Mucosa of gallbladder (tissue), 1 donor: ENCODE measurements around the gene KIF5A. TPM values are rescaled to one million over a fixed set of nuclear protein-coding genes. Genes with fewer than 3 reads are reported as not detected.
"Not testable (repeated sequence)": the region's sequence is repeated elsewhere in the genome, so short reads cannot be mapped to it uniquely, and the experiment has no call there.

ENCODE experiments used
- DNase-seq: peaks from one replicate; pipeline ENCODE4 v3.0.0-alpha.2; 2020; ENCODE audit warnings: low spot score
- total RNA-seq: library from RNA; stranded (reverse); gene quantifications from one replicate; pipeline ENCODE4 v1.2.1, GENCODE V29; 2021
- donor health status: DM: no; HTN: no; CAD: no.

The KIF5A gene
- total RNA-seq, 1 donor from 2014 or later: 0.81 TPM

DNA sequence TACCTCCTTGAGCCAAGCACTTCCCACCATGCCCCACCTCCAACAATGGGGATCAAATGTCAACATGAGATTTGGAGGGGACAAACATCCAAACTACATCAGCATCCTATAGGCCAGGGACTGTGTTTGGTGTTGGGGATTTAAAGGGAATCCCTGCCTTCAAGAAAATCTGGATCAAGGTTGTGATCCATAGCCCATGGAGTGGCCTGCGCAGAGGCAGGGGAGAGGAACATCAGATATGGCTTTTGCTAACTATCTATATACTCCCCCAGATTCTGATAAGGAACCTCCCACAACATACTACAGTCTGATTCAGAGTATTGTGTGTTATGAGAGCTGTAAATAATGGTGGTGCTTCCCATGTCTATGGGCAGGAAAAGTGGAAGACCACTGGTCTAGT lies 5.1 kb downstream of the KIF5A start:
- DNase-seq: no peak

DNA sequence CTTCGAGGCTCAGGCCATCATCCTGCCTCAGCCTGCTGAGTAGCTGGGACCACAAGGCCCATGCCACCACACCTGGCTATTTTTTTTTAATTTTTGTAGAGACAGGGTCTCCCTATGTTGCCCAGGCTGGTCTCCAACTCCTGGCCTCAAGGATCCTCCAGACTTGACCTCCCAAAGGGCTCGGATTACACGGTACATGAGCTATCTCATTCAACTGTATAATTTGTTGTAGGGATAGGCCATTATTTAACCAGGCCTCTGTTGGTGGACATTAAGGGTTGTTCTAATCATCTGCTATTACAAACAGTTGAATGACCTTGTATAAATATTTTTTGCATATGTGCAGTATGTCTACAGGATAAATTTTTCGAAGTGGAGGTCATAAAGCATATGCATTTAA lies 9.0 kb downstream of the KIF5A start:
- no peak for DNase-seq

DNA sequence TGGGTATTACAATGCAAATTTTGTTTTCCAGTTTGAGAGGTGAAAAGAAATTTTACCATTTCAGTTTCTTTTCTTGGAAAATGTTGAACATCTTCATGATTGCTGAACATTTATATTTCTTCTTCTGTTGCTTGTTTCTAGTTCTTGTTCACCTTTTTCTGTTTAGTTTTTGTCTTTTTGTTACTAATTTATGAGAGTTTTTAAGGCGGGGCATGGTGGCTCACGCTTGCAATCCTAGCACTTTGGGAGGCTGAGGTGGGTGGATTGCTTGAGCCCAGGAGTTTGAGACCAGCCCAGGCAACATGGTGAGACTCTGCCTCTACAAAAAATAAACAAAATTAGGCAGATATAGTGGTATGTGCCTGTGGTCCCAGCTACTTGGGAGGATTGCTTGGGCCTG lies 10.7 kb downstream of the KIF5A start:
- no peak for DNase-seq

DNA sequence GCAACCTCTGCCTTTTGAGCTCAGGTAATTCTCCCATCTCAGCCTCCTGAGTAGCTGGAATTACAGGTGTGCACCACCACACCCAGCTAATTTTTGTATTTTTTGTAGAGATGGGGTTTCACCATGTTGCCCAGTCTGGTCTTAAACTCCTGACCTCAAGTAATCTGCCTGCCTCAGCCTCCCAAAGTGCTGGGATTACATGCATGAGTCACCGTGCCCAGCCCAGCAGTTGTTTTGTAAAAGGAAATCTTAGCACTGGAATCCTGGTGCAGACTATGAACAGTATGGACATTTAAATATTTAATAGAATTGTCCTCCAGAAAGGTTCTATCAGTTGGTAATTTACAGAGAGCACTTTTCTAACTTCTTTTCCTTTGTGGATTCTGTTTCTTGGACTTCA lies 11.3 kb downstream of the KIF5A start:
- not testable (repeated sequence) for DNase-seq

DNA sequence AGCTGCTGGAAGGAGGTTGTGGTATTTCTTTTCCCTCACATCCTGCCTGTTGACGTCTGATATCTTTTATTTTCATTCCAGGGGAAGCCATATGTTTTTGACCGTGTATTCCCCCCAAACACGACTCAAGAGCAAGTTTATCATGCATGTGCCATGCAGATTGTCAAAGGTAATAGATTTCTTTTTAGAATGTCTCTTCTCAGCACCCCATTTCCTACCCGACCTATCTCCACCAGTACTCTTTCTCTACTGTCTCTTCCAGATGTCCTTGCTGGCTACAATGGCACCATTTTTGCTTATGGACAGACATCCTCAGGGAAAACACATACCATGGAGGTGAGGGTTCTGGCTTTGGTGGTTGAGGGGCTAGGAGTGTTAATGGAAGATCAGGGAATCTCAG lies 13.5 kb downstream of the KIF5A start:
- no peak for DNase-seq

DNA sequence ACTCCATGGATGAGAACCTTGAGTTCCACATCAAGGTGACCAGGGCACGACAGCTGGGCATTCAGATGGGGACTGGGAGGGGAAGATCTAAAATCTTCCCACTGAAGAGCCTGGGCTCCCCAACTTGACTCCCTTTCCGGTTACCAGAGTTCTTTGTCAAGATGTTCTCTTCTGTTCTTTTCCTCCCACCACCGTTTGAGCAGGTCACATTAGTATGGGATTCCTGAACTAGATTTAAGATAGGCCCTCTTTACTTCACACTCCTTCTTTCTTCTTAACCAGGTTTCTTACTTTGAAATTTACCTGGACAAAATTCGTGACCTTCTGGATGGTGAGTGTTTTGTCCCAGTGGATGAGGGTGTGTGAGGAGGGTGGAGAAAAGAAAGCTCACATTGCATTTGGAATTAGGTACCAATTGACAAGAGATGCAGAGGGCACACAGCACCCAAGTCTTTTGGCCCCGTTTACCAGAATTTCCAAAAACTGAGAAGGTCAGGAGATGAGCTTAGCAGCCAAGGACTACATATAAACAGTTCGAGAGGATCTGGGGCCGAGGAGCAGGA lies 14.4 kb downstream of the KIF5A start:
- DNase-seq: no peak

DNA sequence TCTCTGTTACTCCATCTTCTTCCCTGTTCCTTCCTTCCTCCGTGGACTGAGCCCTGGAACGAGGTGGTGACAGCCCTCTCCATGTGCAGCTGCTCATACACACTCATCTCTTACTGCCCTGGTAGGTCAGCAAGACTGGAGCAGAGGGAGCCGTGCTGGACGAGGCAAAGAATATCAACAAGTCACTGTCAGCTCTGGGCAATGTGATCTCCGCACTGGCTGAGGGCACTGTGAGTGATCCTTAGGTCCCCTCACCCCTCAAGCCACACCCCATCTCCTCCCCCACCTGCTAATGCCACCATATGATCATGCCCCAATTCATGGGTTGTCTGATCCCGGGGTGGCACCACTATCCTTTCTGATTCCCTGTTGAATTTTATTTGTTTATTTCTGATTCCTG lies 19.0 kb downstream of the KIF5A start:
- DNase-seq: no peak

DNA sequence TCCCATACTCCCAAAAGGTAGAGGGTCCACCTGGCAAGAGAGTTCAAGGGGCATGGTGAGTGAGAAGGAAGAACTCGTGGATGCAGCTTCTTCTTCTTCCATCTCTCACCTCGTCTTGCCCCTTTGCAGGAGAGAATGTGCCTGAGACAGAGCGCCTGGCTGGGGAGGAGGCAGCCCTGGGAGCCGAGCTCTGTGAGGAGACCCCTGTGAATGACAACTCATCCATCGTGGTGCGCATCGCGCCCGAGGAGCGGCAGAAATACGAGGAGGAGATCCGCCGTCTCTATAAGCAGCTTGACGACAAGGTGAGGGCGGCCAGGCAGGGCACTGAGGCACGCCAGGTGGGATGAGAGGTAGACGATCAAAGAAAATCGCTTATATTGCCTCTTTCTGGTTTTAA lies 20.0 kb downstream of the KIF5A start:
- no peak for DNase-seq

DNA sequence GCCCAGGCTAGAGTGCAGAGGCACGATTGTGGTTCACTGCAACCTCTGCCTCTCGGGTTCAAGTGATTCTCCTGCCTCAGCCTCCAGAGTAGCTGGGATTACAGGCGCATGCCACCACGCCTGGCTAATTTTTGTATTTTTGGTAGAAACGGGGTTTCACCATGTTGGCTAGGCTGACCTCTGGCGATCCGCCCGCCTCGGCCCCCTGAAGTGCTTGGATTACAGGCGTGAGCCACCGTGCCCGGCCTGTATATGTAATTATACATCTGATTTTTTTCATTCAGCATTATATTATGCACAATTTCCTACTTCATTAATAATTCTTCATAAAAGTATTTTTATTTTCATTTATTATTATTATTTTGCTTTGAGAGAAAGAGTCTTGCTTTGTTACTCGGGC lies 20.6 kb downstream of the KIF5A start:
- not testable (repeated sequence) for DNase-seq

DNA sequence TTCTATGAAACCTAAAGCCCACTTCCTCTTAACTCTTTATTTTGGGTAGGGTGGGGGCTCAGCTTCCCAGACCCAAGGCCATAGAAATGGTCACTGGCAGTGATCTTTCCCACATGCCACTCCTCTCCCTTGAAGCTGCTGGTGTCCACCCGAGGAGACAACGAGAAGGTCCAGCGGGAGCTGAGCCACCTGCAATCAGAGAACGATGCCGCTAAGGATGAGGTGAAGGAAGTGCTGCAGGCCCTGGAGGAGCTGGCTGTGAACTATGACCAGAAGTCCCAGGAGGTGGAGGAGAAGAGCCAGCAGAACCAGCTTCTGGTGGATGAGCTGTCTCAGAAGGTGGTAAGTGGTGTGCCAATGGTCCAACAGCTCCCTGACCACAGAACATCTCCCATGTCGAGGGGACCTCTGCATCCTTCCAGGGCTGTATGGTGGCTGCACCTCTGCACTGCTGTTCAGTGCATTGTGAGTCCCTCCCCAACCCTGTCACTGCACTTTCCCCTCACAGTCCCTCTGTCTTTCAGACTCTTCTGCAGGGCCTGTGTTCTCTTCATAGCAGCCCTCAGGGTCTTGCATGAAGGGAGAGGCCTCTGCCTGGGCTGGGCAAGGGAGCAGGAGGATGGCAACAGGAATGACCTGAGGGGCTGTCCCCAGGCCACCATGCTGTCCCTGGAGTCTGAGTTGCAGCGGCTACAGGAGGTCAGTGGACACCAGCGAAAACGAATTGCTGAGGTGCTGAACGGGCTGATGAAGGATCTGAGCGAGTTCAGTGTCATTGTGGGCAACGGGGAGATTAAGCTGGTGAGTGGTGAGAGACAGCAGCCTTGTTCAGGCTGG lies 22.3 kb downstream of the KIF5A start:
- DNase-seq: no peak

DNA sequence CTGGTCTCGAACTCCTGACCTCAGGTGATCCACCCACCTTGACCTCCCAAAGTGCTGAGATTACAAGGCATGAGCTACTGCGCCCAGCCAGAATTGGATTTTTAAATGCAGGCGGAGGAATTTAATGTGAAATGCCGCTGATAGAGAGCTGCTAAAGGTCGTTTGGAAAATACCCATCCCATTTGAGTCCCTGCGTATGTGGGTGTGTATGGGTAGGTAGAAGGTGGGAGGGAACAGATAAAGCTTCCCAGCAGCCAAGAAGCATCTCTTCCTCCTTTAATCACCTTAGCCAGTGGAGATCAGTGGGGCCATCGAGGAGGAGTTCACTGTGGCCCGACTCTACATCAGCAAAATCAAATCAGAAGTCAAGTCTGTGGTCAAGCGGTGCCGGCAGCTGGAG lies 25.0 kb downstream of the KIF5A start:
- DNase-seq: no peak

DNA sequence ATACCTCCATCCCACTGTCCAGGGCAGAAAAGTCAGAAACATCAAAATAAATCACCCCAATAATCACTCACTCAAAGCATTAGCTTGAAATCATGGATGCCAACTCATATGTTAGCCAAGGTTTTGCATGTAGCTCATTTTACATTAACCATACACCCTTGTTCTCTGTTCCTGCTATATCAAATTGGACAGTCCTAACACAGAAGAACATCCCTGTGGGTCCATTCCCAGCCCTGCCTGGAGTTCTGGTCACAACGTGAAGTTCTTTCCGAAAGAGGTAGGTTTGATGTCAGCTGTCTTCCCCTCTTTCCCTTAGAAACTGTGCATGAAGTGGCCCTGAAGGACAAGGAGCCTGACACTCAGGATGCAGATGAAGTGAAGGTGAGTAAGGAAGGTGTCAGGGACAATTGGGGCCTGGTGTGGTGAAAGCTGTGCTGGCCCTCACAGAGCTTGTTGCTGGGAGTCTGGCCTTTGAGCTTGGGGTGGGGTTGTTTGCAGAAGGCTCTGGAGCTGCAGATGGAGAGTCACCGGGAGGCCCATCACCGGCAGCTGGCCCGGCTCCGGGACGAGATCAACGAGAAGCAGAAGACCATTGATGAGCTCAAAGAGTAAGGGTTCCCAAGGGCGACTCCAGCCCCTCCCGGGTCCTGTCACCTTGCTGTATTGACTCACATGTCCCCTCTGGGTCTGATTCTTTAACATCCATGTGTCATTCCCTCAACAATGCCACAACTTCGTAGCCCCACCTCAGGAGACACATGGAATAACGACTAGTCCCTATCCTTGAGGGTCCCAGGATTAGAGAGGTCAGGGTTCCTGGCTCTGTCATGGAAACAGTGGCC lies 26.1 kb downstream of the KIF5A start:
- no peak for DNase-seq

DNA sequence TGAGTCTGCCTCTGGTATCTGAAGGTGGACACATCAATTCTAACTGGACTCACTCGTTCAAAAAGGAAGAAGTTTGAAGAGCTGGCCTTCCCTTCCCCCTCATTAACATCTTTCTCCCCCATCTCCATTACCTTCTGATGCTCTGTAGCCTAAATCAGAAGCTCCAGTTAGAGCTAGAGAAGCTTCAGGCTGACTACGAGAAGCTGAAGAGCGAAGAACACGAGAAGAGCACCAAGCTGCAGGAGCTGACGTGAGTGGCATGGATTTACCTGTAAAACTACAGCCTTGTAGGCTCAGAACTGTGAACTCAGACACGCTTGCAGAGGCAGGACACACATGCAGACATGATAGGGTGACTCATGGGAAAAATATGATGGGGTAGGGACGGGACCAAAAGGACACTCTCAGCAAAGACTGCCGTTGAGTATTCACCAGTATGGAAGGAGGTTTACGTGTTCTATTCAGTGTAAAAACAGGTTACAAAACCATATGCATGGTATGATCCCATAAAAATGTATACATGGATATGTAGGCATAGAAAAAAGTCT lies 26.8 kb downstream of the KIF5A start:
- DNase-seq: no peak

DNA sequence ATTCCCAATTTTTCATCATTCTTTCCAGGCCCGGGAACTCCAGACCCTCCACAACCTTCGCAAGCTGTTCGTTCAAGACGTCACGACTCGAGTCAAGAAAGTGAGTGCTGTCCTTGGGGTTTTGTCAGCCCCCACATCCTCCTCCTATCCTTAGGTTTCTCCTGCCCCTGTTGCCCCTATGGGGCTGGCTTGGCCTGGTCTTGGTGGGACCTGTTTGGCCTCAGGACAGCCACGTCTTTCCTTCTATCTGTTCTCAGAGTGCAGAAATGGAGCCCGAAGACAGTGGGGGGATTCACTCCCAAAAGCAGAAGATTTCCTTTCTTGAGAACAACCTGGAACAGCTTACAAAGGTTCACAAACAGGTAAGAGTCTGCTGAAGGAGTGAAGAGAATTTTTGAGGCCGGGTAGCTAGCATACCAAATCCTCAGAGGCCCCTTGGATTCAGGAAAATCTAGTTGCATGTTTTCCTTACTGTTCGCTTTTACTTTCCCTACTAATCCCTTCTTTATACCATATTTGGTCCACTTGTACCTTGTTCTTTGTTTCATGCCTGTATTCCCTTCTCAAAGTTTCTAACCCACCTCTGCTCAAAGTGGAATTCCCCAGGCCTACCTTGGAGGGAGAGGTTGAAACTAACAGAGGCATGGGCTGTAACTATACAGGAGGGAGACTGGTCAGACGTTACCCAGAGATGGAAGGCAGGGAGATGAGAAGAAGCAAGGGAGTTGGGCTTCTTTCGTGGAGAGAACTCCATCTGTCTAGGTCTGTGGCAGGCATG lies 28.3 kb downstream of the KIF5A start:
- no peak for DNase-seq

DNA sequence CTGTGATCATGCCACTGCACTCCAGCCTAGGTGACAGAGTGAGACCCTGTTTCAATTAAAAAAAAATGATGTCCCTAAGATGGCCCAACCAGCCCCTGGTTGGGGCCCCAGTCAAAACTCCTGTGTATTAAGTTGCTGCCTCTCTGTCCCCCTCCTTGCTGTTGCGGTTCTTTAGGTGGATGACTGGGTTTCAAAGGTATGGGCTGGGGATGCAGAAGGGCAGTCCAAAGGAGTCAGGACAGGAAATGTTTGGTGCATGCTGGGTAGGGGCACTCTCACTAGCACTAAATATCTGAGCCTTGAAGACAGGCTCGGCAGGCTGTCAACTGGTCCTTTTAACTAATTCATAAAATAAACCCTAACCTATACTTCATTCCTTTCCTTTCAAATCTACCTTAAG lies 29.2 kb downstream of the KIF5A start:
- no peak for DNase-seq

DNA sequence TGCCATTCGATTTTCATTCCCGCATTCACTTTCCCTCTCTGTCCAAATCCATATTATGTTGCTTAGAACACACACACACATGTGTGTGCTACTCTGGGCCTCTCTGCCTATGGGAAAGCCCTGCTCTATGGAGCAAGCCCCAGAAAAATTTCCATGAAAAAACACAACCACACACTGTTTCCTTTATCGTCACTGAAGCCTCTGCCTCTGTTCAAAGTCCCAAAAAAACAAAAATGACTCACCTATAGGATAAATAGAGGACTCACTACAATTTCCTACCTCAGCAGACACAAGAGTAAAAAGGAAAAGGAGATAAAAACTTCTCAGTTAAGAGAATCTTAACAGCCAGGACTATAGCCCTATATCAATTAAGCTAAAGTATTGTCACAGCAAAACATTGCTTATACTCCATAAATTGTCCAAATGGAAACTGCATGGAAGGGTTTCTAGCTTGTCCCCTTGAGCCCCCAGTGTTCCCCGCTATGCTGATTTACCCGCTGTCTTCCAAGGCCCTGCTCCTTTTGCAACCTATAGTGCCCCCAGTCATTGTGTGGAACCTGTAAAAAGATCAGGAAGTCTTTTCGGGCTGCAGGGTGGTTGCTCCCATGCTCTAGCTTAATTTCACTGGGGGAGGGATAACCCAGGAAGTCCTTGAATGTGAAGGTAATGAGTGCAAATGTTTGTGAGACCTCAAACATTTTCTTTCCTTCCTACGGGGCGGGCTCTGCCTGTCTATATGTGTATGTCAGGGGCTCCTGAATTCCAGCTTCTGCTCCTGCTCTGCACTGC lies 30.0 kb downstream of the KIF5A start:
- no peak for DNase-seq

DNA sequence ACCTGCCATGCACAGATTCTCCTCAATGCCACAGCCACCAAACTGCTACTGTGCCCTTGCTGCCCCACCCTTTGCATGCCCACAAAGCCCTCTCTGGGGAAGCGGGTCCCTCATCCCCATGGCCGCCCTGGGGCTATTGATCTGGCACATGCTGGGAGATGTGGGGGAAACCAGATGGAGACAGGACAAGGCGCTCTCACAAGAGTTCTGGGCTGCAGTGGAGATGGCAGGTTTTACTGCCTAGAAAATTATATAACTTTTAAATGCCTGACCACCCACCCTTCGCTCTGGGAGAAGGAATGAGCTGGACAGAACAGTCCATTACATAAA lies 30.6 kb downstream of the KIF5A start:
- DNase-seq: no peak

DNA sequence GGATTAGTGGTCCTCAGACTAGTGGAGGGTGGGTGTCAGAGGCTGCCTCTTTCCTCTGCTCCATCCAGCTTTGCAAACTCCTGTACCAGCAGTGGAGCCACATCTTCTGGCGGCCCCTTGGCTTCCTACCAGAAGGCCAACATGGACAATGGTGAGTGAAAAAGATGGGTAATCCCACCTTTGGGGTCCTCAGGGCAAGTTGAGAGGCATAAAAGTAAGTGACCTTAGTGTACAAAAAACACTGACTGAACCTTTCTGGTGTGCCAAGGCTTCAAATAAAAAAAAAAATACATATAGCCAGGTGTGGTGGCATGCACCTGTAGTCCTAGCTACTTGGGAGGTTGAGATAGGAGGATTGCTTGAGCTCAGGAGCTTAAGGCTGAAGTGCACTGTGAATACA lies 32.0 kb downstream of the KIF5A start:
- no peak for DNase-seq

DNA sequence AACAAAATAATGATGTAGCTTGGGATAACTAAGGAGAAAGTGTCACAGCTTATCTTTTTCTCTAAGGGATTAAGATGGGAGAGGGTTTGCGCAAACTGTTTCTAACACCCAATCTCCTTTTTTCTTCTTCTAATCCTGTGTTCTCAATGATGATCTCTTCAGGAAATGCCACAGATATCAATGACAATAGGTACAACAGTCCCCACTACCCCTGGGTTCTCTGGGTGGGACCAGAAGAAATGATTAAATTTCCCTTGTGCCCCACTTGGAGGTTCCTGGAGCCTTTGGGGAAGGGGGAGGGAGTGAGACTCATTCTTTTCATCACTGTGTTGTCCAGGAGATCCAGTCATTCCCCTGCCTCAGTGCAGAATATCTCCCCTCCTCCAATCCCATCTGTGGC lies 32.6 kb downstream of the KIF5A start:
- no peak for DNase-seq

DNA sequence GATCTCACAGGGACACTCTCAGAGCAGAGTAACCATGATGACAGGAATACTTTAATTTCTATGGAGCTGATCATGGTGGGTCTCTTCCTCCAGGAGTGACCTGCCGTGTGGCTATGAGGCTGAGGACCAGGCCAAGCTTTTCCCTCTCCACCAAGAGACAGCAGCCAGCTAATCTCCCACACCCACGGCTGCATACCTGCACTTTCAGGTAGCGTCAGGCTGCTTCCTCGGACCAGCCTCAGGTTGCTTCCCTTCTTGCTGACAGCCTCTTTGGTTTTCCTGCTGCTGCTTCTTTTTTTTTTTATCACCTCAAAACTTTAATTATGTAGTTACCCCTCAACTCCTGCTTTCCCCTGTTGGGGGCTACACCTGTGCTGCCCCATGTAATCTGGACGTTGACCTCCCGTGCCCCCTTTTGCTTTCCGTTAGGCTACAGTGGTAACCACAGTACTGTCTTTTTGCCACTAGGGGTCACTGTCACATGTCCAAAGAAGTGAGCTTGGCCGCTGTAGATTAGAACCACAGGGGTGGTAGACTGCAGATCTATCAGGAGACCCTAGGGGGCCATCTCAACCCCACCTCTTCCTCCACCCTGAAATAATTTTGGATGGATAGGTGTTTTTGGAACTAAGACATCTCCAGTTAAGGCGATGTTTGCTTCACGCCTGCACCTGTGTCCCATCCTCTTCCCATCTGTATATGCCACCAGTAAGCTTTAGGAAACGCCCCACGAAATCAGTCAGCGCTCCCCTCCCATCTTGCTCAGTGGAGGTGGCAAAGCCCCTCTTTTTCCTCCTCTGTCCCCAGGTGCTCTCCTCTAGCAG lies 33.4 kb downstream of the KIF5A start:
- DNase-seq: peak; percentile 66
